ENCODE results near the gene SCAF1. TPM values are rescaled to one million over a fixed set of nuclear protein-coding genes. Genes with fewer than 3 reads are reported as not detected.

SCAF1 gene
- total RNA-seq, 1 donor = 8.9 TPM

GRCh38 chr19:49681830-49682229 is 39.8 kb downstream of the SCAF1 start:
- H3K9me3 ChIP-seq (ENCODE audit: low read depth, low read length) = no peaks in the 10 kb centered on the region
- no peak overlapping the region for H3K4me3 ChIP-seq (ENCODE audit: low read length)
- H3K27me3 ChIP-seq (ENCODE audit: insufficient read depth, low read length) = no peaks in the 10 kb centered on the region
- peaks cover 33% of the 10 kb centered on the region for H3K4me1 ChIP-seq (ENCODE audit: insufficient read depth, low read length)

GRCh38 chr19:49682274-49682673 is 40.3 kb downstream of the SCAF1 start:
- H3K9me3 ChIP-seq (ENCODE audit: low read depth, low read length) = no peaks in the 10 kb centered on the region
- no peak overlapping the region for H3K4me3 ChIP-seq (ENCODE audit: low read length)
- H3K27me3 ChIP-seq (ENCODE audit: insufficient read depth, low read length) = no peaks in the 10 kb centered on the region
- H3K4me1 ChIP-seq (ENCODE audit: insufficient read depth, low read length) = peaks cover 33% of the 10 kb centered on the region

GRCh38 chr19:49683814-49684250 is 41.8 kb downstream of the SCAF1 start:
- no peak overlapping the region for H3K4me3 ChIP-seq (ENCODE audit: low read length)
- H3K27me3 ChIP-seq (ENCODE audit: insufficient read depth, low read length) = no peaks in the 10 kb centered on the region
- peaks cover 26% of the 10 kb centered on the region for H3K4me1 ChIP-seq (ENCODE audit: insufficient read depth, low read length)
- H3K9me3 ChIP-seq (ENCODE audit: low read depth, low read length) = no peaks in the 10 kb centered on the region

GRCh38 chr19:49684251-49684982 is 42.4 kb downstream of the SCAF1 start:
- no peak overlapping the region for H3K4me3 ChIP-seq (ENCODE audit: low read length)
- peaks cover 22% of the 10 kb centered on the region for H3K4me1 ChIP-seq (ENCODE audit: insufficient read depth, low read length)
- H3K27me3 ChIP-seq (ENCODE audit: insufficient read depth, low read length) = no peaks in the 10 kb centered on the region
- no peaks in the 10 kb centered on the region for H3K9me3 ChIP-seq (ENCODE audit: low read depth, low read length)

GRCh38 chr19:49684983-49685553 is 43.1 kb downstream of the SCAF1 start:
- Histone ChIP-seq H3K27me3 (ENCODE audit: insufficient read depth, low read length) (peaks cover 4% of the 10 kb centered on the region), H3K9me3 (ENCODE audit: low read depth, low read length) (no peaks in the 10 kb centered on the region), H3K4me1 (ENCODE audit: insufficient read depth, low read length) (peaks cover 23% of the 10 kb centered on the region), H3K4me3 (ENCODE audit: low read length) (no peak overlapping the region)

GRCh38 chr19:49685845-49686332 is 43.9 kb downstream of the SCAF1 start:
- Histone ChIP-seq H3K4me1 (ENCODE audit: insufficient read depth, low read length) (peaks cover 23% of the 10 kb centered on the region), H3K9me3 (ENCODE audit: low read depth, low read length) (no peaks in the 10 kb centered on the region), H3K27me3 (ENCODE audit: insufficient read depth, low read length) (peaks cover 12% of the 10 kb centered on the region), H3K4me3 (ENCODE audit: low read length) (no peak overlapping the region)

- H3K27me3 ChIP-seq (ENCODE audit: insufficient read depth, low read length) = peaks cover 19% of the 10 kb centered on the region
- no peaks in the 10 kb centered on the region for H3K9me3 ChIP-seq (ENCODE audit: low read depth, low read length)
- no peak overlapping the region for H3K4me3 ChIP-seq (ENCODE audit: low read length)
- H3K4me1 ChIP-seq (ENCODE audit: insufficient read depth, low read length) = peaks cover 27% of the 10 kb centered on the region
Observed at GRCh38 chr19:49686503-49687088, 44.6 kb downstream of the SCAF1 start.

GRCh38 chr19:49687150-49687549 is 45.1 kb downstream of the SCAF1 start:
- Histone ChIP-seq H3K9me3 (ENCODE audit: low read depth, low read length) (no peaks in the 10 kb centered on the region), H3K4me1 (ENCODE audit: insufficient read depth, low read length) (peaks cover 29% of the 10 kb centered on the region), H3K27me3 (ENCODE audit: insufficient read depth, low read length) (peaks cover 21% of the 10 kb centered on the region), H3K4me3 (ENCODE audit: low read length) (no peak overlapping the region)

GRCh38 chr19:49687566-49688316 is 45.7 kb downstream of the SCAF1 start:
- Histone ChIP-seq H3K4me1 (ENCODE audit: insufficient read depth, low read length) (peaks cover 29% of the 10 kb centered on the region), H3K9me3 (ENCODE audit: low read depth, low read length) (no peaks in the 10 kb centered on the region), H3K4me3 (ENCODE audit: low read length) (no peak overlapping the region), H3K27me3 (ENCODE audit: insufficient read depth, low read length) (peaks cover 21% of the 10 kb centered on the region)

GRCh38 chr19:49688531-49689132 is 46.6 kb downstream of the SCAF1 start:
- Histone ChIP-seq H3K4me3 (ENCODE audit: low read length) (no peak overlapping the region), H3K9me3 (ENCODE audit: low read depth, low read length) (no peaks in the 10 kb centered on the region), H3K4me1 (ENCODE audit: insufficient read depth, low read length) (peaks cover 29% of the 10 kb centered on the region), H3K27me3 (ENCODE audit: insufficient read depth, low read length) (peaks cover 21% of the 10 kb centered on the region)

- Histone ChIP-seq H3K4me3 (ENCODE audit: low read length) (no peak within 1 kb of the TSS), H3K4me1 (ENCODE audit: insufficient read depth, low read length) (peaks cover 29% of the 10 kb centered on the region), H3K9me3 (ENCODE audit: low read depth, low read length) (no peaks in the 10 kb centered on the region), H3K27me3 (ENCODE audit: insufficient read depth, low read length) (peaks cover 21% of the 10 kb centered on the region)
Observed at GRCh38 chr19:49689133-49690078, 47.4 kb downstream of the SCAF1 start, which contains the start of gene ADM5. ADM5 (plus strand) TSS chr19:49689594; CDS start chr19:49689838, 244 bp downstream.

GRCh38 chr19:49690079-49690655 is 48.2 kb downstream of the SCAF1 start:
- H3K4me1 ChIP-seq (ENCODE audit: insufficient read depth, low read length) = peaks cover 29% of the 10 kb centered on the region
- H3K9me3 ChIP-seq (ENCODE audit: low read depth, low read length) = no peaks in the 10 kb centered on the region
- H3K27me3 ChIP-seq (ENCODE audit: insufficient read depth, low read length) = peaks cover 21% of the 10 kb centered on the region
- no peak overlapping the region for H3K4me3 ChIP-seq (ENCODE audit: low read length)

GRCh38 chr19:49690656-49691242 is 48.7 kb downstream of the SCAF1 start, which contains the start of gene CPT1C:
CPT1C (plus strand) TSS chr19:49691116; CDS start chr19:49692253, 1,137 bp downstream.
- Histone ChIP-seq H3K4me3 (ENCODE audit: low read length) (no peak within 1 kb of the TSS), H3K4me1 (ENCODE audit: insufficient read depth, low read length) (peaks cover 29% of the 10 kb centered on the region), H3K27me3 (ENCODE audit: insufficient read depth, low read length) (peaks cover 21% of the 10 kb centered on the region), H3K9me3 (ENCODE audit: low read depth, low read length) (no peaks in the 10 kb centered on the region)

Measured in mononuclear cell (primary cell).